ENCODE results near the gene MYO5C.

Gene MYO5C, protein sequence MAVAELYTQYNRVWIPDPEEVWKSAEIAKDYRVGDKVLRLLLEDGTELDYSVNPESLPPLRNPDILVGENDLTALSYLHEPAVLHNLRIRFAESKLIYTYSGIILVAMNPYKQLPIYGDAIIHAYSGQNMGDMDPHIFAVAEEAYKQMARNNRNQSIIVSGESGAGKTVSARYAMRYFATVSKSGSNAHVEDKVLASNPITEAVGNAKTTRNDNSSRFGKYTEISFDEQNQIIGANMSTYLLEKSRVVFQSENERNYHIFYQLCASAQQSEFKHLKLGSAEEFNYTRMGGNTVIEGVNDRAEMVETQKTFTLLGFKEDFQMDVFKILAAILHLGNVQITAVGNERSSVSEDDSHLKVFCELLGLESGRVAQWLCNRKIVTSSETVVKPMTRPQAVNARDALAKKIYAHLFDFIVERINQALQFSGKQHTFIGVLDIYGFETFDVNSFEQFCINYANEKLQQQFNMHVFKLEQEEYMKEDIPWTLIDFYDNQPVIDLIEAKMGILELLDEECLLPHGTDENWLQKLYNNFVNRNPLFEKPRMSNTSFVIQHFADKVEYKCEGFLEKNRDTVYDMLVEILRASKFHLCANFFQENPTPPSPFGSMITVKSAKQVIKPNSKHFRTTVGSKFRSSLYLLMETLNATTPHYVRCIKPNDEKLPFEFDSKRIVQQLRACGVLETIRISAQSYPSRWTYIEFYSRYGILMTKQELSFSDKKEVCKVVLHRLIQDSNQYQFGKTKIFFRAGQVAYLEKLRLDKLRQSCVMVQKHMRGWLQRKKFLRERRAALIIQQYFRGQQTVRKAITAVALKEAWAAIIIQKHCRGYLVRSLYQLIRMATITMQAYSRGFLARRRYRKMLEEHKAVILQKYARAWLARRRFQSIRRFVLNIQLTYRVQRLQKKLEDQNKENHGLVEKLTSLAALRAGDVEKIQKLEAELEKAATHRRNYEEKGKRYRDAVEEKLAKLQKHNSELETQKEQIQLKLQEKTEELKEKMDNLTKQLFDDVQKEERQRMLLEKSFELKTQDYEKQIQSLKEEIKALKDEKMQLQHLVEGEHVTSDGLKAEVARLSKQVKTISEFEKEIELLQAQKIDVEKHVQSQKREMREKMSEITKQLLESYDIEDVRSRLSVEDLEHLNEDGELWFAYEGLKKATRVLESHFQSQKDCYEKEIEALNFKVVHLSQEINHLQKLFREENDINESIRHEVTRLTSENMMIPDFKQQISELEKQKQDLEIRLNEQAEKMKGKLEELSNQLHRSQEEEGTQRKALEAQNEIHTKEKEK (N-terminal part only)

GRCh38 chr15:52295421-52296001, at the start of gene MYO5C:
Gene MYO5C (minus strand): TSS chr15:52295804. CDS start chr15:52295636, 168 bp downstream.
- peak; percentile 53 for DNase-seq

DNA sequence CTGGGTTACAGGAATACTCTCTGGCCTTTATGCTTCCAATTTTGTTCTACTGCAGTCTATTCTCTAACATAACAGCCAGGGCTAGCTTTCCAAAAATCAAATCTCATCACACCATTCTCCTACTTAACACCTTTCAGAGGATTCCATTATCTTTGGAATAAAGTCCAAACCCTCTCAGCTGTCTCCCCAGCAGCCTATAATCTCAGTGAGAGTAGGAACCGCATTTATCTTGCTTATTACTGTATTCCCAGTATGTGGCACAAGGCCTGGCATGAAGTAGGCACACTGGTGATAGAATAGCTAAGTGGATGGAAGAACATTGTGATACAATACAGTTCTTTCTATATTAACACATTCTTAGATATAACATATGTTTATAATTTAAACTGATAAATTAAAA, 49.0 kb upstream of the MYO5C start:
- no peak for DNase-seq

GRCh38 chr15:52343831-52344230, 48.2 kb upstream of the MYO5C start:
- DNase-seq = no peak

DNA sequence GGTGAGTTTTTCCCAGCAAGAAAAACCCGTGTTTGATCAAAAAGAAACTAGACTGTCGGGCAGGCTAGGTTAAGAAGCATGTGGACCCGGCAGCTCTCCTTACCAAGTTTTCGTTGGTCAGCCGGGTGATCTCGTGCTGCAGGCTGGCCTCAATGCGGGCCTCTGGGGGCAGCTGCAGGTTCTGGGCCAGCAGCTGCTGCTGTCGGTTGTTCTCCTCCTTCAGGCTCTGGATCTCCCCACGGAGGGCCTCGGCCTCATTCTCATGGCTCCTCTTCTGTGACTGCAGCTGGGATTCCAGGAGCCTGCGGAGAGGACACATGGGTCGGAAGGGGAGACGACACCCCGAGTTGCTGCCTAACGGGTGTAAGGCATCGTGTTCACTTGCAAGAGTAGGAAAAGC, 44.5 kb upstream of the MYO5C start:
- no peak for DNase-seq

DNA sequence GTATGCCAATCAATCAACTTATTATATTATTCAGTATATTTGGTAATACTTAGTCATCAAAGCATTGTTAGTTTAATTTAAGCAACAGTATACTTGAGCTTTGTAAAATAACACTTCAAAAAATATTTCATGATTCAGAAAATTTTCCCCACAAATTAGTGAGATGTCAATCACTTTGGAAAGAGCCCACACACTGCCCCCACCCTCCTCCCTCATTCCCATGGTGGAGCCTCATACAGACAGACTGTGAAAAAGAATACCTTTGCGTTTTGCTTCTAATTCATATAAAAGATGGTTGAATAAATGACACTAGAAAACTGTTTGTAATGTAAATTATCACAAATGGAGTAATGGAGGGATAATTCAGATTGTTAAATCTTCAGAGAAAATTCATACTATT, 43.3 kb upstream of the MYO5C start:
- no peak for DNase-seq

- DNase-seq = no peak
Observed at GRCh38 chr15:52338058-52338457, 42.5 kb upstream of the MYO5C start.

DNA sequence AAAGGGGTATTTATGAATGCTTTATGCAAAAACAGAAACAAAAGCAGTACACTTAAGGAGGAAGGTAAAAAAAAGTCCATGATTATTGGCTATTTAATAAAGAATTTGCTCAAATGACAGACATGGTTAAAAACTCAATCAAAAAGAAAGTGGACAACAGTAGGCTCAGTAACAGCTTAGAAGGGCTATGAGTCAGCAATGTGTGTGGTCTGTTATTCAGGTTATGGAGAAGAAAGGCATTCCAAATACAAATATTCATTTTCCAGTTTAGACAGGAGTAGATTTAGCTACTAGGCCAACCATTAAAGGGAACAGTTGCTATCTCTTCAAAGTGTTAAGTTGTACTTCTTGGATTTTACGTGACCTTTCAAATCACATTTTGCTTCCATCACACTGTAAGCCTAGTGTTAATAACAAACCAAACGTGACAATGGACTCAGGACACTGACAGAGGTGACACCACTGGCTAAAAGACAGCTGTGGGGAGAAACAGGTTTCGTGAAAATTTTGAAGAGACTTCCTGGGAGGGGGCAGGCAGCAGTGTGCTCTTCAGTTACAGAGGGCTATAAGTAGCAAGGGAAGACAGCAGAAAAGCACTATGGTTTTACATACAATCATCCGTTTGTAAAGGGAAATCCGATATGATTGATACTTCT, 41.7 kb upstream of the MYO5C start:
- DNase-seq = no peak

GRCh38 chr15:52336529-52336928, 40.9 kb upstream of the MYO5C start:
- no peak for DNase-seq

DNA sequence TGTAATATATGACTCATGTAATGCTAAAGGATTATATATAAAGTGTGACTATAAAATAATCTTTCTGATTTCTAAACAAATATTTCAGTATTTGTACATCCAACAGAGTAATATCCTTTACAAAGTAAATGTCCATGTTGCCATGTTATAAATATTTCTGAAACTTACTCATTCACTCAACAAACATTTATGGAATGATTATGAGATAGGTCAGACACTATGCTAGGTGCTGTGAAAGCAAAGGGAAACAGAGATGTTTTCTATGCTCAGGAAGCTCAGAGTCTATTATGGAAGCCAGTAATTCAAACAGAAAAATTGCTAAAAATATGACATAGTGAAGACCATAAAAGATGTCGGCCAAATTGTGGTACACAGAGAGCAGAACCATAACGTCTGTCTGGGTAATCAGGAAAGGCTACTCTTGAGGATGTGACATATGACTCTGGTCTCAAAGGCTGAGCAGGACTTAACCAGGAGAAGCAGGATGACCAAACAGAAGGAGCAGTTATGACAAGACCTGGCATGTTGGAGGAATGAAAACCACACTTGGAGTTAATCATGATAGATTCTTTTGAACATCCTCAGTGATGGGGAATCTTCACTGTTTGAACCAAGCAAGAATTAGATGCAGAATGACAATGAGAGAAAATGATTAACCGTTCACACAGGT, 39.0 kb upstream of the MYO5C start:
- DNase-seq = no peak

DNA sequence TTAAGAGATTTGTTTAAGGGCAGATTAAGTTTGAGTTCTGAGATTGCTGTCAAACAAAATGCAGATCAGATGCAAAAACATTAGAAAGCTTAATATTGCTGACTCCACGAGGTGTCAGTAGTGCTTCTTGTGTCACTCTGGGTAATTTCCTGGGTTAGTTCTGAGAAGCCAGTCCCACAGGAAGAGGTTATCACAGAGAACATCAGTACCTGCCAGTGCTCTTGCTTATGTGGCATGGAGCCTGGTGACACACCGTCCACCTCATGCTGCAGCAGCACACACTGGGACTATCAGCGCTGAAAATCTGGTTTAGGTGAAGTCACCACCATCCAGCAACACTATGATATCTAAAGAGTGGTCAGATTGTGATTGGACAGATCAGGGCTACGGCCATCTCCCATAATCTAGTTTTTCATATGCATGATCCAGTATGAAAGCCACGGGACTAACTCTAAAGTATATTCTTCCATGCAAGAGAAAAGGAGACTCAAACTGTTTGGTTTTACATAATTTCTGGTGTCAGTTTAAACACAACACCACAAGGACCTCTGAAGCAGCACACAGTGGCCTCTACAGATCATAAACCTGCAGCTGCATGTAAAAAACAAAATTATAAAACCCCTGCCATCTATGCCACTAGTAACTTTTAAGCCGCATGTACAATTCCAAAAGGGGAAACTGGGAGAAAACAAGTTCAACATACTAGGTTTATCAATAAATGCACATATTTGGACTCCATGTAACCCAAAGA, 36.1 kb upstream of the MYO5C start:
- no peak for DNase-seq

DNA sequence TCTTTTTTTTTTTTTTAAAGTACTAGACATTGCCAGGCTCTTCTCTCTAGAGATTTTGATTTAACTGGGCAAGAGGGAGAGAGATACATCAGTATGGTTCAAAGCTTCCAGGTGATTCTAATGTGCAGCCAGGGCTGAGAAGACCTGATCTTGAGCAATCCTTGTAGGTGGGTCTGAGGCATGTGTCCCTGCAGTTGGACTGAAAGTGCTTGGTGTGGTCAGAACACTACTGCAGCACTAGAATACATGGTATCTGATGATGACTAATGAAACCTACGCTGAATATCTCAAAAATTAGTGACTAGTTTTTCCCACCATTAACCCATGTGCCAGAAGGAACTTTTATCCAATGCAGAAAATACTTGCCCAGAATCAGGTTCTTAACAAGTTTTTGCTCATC, 34.4 kb upstream of the MYO5C start:
- no peak for DNase-seq

DNA sequence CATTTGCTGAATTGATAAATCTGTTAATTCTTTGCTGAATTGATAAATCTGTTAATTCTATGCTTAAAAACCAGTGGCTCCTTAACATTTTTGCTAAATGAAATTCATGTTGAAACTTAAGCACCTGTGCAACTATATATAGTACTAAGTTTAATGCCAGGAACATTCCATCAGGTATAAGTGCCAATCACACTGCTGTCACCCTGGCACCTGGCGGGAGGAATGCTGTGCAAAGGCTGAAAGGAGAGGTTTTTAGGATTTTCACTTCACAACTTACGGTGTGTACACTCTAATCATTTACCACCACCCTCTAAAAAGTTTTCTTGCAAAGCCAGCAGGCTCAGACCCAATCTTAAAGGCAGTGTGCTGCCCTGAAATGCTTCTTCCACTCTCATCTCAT, 33.5 kb upstream of the MYO5C start:
- no peak for DNase-seq

DNA sequence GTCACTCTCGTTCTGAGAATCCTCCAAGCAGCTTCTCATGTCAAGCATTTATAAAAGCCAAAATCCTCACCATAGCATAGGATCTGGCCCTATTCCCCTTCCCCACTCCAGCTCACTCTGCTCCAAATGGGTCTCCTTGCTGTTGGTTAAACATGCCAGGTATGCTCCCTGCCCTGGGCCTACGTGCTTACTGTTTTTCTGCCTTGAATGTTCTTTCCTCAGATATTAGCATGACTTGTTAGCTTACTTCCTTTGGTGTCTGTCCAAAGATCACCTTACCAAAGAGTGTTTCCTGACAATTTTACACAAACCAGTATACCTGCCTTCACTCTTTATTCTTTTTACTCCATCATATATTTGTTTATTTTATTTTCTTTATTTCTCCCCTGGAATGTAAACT, 33.1 kb upstream of the MYO5C start:
- DNase-seq = no peak

DNA sequence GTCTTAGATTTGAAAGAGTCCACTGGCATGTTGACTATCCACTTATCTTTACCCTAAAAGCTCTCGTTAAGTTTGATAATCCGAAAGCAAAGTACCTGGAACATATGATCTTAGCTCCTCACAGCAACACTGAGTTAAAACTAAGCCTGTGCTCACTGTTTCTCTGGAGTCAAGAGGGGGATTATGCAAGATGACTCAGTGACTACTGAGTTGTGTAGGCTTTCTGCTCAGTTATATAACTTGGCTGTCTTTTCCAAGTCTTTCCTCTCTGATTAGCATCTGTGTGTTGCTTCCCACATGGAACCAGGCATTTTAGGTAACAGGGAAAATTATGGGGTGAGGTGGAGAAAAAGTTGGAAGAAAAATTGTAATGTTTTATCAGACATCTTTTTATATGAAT, 31.2 kb upstream of the MYO5C start:
- no peak for DNase-seq

DNA sequence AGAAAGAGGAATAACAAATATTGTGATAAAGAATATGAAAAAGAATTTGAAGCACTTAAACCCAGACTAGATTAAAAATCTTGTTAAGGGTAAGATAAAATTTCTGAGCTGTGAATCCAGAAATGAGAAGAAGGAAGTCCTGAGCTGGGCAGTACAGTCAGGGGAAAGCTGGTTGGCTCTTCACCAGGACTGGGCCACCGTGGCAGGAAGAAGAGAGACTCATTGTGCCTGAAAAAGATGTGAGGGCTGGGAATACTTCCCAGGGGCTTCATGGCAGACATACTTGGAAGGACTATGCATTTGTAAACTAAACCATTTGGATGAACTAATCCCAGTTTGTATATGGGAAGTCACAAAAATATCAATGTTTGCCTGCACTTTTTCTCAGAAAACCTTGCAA, 28.5 kb upstream of the MYO5C start:
- no peak for DNase-seq

DNA sequence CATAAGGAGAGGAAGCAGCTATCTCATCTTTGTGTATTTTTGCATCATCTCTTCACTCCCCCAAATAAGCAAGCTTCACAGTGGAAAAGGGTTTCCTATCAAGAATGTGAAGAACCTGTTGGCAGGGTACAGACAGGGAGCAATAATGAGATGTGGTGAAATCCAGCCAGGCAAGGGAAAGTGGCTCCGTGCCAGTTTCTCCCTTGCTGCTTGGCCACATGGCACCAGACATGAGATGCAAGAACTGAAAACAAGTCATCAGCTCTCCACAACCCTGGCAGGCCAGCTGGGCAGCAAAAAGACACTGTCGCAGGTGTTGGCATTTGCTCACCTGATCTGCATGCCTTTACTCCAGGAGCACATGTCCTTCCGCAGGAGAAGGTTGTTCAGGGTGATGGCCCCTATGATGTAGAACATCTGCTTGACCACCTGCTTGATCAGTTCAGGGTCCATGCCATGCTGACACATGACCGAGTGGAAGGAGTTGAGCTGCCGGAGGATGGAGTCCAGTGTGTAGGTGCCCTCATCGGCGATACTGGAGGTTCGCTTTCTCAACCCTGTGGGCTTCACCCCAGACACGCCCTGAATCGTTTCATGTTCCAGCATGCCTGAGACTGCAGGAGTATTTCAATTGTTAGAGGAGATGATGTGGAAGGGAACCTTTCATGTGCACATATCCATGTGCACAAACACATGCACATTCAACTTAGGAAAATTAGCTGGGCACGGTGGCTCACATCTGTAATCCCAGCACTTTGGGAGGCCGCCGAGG, 23.3 kb upstream of the MYO5C start:
- DNase-seq = no peak

GRCh38 chr15:52317688-52318087, 22.1 kb upstream of the MYO5C start:
- no peak for DNase-seq

DNA sequence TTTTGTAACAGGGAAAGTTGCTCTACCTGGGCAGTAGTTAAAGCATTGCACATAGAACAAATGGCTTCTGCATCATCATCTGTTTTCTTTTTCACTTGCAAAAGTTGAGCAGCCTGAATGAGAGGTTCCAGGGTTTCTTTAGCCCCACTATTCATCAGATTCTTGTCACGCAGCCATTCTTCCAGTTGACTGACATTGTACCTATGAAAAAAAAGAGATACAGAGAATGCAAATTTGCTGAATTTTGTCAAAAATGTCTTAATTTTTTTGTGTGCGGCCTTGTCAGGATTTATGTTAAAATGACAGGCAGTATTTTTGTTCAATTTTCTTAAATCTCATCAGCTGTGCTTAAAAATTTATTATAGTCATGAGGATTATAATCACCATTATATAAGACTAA, 21.4 kb upstream of the MYO5C start:
- no peak for DNase-seq

- DNase-seq = no peak
Observed at GRCh38 chr15:52309154-52309548, 13.5 kb upstream of the MYO5C start.

DNA sequence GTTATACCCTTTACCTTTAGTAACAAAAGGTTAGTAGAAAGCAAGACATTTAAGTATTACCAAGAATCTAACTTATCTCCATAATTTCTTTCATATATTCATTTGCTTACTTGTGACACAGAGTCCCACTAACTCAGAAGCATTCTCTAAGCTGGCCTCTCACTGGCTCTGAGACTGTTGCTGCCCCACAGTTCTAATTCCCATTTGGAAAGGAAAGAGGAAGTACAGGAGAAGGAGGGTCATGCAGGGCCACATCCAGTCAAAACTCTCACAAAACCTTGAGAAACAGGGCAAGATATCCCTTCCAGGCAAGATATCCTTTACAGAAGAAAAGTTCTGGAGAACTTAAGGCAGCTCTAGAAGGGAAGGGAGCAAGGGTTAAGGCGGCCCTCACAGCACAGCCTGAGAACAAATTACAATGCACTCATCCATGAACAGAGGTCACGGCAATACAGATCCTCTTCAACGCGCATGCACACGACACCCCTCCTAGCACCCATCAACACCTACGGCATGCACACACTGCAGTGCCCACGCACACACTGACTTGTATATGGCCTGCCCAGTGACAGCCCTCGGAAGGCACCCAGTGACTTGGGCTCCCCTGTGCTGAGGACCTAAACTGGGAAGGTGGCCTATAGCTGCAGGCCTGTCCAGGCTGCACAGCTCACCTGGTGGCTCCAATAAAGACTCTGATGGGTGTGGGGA, 13.0 kb upstream of the MYO5C start:
- DNase-seq = no peak

Data from NCI-H1092 treated with DMSO at 0.1 percent for 48 hours (cell line).